Skeletal muscle cell (primary cell): ENCODE measurements around the gene HLF.

Source experiments
- DNase-seq: peaks from one replicate; pipeline ENCODE4 v3.0.0-alpha.2; 2010; ENCODE audit warnings: low read depth
- H3K4me3 ChIP-seq: 2 replicates; pipeline ENCODE4 v1.5.1; 2011; ENCODE audit warnings: low read depth, mild to moderate bottlenecking, control low read depth, low read length, moderate library complexity

Gene HLF

DNA sequence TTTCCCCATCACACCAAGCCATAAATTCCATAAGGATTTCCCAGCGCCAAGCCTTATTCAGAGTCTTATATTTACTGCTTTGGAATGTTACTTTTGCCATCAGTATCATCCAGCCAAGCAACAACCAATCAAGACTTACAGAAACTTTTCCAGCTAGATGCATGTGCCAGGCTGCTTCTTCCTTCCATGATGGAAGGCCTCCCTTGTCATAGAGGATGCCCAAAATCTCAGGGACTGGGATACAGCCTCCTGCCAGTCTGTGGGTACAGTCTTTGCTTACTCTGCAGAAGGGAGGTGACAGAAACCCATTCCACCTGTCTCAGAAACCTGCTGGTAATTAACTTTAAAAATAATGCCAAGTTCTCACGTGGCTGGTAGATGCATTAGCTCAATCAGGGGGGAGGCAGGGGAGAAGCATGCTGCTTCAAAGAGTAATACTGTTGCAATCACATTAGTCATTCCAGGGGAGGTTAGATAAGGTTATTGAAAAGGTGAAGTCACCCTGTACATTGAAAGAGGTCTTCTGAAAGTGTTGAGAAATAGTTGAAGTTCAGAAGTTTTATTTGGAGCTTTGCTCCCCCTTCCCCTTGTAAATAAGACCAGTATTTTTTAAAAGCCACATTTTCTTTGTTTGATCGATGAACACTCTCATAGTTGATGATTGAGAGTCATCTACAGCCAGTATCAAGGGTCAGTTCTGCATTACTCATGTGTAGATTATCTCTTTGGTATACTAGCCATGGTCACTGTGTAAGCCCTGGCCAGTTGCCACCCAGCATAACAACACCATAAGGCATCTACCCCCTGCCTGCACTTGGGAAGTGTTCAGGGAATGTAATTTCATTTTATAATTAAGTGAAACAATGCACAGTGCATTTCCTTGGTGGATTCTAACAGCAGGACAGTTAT lies 22.2 kb downstream of the HLF start:
- no peak overlapping the region for H3K4me3 ChIP-seq
- peak; percentile 51 for DNase-seq

DNA sequence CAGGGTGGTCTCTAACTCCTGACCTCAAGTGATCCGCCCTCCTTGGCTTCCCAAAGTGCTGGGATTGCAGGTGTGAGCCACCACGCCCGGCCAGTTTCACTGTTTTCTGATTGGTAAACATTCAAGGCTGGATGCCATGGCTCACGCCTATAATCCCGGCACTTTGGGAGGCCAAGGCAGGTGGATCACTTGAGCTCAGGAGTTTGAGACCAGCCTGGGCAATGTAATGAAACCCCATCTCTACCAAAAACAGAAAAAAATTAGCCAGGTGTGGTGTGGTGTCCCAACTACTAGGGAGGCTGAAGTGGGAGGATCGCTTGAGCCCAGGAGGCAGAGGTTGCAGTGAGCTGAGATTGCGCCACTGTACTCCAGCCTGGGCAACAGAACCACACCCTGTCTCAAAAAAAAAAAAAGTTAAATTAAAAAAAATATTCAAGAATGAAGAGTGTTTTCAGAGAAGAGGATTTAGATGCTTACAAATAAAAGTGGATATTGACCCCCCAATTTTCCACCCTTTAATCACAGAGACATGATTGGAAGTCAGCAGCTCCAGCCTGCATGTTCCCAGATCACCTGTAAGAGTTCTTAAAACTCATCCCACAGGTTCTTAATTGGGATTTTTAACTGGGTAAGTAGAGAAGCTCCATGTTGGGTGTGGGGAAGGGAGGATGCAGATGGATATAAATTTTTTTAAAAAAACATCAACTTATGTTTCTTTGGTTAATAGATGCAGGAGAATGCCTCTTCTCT lies 23.8 kb downstream of the HLF start:
- no peak for DNase-seq
- H3K4me3 ChIP-seq: no peak overlapping the region

DNA sequence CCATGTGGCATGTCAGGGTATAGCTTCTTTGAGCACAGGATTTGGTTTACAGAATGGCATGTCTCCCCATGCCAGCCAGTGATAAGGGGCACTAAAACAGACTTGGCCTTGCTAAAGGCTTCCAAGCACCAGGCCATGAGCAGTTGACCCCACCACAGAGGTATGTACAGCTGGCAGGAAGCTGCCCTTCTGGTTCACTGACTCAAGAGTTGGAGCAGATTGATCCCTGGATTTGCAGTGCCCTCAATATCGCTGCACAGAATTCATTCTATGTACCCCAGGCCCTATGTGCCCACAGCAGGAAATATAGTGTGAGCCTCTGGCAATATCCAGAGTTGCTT lies 24.3 kb downstream of the HLF start:
- no peak overlapping the region for H3K4me3 ChIP-seq
- DNase-seq: no peak

DNA sequence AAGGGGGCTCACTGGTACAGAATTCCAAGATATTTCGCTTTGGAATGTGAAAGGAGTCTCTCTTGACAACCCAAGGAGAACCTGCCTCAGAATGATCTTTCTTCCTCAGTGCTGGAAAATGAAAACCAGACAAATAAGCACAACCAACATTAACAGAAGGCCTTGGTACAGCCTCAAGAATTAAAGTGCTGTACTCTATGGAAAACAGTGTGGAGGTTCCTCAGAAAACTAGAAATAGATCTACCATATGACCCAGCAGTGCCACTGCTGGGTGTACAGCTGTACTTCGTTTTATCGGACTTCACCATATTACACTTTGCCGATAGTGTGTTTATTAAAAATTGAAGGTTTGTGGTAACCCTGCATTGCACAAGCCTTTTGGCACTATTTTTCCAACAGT lies 25.2 kb downstream of the HLF start:
- no peak for DNase-seq
- H3K4me3 ChIP-seq: no peak overlapping the region

DNA sequence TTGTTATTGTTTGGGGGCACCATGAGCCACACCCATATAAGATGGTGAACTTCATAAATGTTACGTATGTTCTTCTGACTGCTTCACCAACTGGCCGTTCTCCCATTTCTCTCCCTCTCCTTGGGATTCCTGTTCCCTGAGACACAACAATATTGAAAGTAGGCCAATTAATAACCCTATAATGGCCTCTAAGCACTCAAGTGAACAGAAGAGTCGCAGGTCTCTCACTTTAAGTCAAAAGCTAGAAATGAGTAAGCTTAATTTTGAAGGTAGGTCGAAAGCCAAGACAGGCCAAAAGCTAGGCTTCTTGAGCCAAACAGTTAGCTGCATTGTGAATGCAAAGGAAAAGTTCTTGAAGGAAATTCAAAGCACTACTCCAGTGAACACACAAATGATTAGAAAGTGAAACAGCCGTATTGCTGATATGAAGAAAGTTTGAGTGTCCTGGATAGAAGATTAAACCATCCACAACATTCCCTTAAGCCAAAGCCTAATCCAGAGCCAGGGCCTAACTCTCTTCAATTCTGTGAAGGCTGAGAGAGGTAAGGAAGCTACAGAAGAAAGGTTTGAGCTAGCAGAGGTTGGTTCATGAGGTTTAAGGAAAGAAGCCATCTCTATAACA lies 25.8 kb downstream of the HLF start:
- H3K4me3 ChIP-seq: no peak overlapping the region
- DNase-seq: no peak

DNA sequence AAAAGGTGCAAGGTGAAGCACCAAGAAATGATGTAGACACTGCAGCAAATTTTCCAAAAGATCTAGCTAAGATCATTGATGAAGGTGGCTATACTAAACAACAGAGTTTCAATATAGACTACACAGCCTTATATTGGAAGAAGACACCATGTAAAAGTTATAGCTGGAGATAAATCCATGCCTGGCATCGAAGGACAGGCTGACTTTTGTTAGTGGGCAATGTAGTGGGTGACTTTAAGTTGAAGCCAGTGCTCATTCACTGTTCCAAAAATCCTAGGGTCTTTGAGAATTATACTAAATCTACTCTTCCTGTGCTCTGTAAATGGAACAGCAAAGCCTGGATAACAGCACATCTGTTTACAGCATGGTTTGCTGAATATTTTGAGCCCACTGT lies 26.4 kb downstream of the HLF start:
- H3K4me3 ChIP-seq: no peak overlapping the region
- no peak for DNase-seq

DNA sequence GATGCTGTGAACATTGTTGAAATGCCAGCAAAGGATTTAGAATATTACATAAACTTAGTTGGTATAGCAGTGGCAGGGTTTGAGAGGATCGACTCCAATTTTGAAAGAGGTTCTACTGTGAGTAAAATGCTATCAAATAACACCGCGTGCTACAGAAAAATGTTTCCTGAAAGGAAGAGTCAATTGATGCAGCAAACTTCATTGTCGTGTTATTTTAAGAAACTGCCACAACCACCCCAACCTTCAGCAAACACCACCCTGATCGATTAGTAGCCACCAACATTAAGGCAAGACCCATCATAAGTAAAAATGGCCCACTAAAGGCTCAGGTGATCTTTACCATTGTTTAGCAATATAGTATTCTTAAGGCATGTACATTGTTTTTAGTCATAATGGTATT lies 27.3 kb downstream of the HLF start:
- no peak for DNase-seq
- no peak overlapping the region for H3K4me3 ChIP-seq

DNA sequence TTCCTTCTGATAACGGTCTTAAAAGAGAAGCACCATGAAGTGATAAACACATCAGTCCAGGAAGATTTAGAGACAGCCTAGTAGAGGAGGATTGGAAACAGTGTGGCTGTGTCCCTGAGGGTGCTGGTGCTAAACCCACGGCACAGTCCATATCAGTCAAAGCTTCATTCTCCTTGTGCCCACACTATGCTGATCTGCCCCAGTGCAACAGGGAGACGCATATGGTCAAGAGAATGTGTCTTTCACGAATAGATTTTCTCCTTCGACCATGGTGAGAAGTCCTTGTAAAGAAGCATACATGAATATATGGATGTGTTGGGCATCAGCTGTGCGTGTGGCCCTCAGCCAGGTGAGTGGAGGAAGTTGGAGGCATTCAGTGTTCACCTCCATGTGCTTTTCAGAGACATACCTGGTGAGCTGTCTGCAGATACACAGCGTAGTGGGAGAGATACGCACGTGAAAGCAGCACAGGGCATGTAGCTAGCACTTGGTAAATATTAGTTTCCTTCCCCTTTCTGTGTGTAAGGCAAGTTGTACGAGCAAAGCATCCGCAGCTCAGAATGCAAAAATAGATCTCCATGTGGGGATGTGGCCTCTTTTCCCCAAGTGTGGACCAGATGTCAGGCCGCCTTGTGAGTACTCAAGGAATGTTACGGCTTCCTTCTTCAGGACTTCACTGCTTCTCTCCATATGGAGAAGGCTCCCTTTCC lies 29.4 kb downstream of the HLF start:
- DNase-seq: no peak
- H3K4me3 ChIP-seq: no peak overlapping the region

DNA sequence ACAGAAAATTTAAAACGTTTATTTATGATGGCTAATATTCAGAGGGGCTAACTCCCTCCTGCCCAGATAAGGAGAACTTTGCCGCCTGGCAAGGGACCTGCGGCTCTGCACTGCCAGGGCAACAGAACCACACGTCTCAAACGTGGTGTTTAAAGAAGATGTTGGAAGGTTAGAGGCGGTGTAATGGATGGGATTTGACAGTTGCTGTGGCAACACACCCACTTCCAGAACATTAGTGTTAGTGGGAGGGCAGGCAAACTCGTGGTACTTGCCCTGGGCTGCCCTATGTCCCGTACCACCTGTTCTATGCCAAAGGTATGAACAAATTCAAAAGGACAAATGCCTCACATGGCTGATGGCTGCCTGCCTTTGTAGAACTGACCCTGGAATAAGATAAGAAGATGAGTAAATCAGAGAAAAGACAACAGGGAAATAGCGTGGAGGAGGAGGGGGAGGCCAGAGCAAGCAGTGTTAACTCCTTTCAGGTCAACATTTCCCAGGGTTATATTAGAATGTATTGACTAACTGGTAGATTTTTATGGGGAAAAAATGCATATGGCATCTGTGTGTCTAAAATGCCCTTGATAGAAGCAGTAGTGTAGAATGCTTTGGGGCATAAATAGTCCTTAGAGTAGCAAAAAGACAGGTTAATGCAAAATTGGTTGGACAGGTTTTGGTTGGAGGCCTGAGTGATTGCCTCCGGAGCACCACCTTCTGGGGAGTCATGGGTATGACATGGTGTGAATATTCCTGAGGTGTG lies 30.8 kb downstream of the HLF start:
- H3K4me3 ChIP-seq: no peak overlapping the region
- DNase-seq: no peak

DNA sequence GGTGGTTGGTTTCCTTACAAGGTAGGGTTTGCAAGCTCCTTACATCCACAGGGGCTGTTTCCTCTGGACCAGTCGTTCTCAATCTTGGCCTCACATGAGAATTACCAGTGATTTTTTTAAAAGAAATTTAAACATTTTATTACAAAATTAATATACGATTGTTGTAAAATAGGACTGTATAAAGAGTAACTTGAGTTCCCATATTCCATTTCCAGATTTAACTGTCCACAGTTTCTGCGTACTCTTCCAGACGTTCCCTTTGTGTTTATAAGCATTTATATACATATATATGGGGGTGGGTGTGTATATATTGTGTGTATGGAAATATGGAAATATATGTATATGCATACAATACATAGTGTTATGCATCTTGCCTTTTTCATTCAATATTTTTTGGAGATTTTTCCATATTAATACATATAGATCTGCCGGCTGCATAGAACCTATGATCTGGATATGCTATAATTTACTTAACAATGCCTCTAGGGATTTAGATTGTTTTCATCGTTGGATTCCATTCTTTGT lies 31.5 kb downstream of the HLF start:
- H3K4me3 ChIP-seq: no peak overlapping the region
- DNase-seq: no peak

DNA sequence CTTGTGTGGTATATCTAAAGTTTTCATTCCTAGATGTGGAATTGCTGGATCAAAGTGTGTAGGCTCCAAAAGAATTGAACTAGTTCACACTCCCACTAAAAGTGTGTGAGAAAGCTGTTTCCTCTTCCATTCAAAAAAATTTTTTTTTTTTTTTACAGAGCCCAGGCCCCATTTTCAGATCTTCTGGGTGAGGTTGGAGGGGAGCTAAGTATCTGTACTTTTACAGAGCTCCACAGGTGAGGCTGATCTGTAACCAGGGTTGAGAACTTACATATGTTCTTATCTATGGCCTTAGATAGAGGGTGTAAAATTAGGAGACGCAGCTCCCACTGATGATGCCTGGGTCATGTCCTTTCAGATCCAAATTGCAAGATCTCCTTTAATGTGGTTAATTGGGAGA lies 31.9 kb downstream of the HLF start:
- DNase-seq: no peak

DNA sequence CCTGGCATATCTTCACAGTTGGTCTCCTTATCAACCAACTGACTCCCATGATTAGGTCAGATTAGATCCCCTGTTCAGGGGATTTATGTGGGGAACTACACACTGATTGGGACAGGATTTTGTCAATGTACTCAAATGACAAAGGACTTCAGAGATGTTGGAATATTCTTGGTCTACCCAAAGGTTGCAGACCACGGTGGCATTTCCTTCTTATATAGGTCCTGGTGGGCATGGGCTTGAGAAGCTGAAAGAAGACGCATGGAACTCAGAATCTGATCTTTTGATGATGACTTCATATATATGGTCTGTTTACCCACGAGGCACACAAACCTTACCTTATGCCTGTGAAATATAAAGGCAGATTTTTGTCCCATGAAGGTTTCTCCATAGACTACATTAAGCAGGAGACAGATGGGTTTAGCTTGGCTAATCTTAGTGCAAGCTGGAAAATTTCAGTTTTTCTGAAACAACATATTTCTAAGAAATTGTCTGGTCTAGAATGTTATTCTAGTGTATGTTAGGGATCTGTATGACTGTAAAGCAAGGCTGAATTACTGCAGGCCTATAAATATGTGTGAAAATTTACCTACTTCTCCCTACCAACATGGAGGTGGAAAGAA lies 33.5 kb downstream of the HLF start:
- no peak overlapping the region for H3K4me3 ChIP-seq
- DNase-seq: no peak

More for the DNA sequence above, 31.9 kb downstream of the HLF start:
- no peak overlapping the region for H3K4me3 ChIP-seq

DNA sequence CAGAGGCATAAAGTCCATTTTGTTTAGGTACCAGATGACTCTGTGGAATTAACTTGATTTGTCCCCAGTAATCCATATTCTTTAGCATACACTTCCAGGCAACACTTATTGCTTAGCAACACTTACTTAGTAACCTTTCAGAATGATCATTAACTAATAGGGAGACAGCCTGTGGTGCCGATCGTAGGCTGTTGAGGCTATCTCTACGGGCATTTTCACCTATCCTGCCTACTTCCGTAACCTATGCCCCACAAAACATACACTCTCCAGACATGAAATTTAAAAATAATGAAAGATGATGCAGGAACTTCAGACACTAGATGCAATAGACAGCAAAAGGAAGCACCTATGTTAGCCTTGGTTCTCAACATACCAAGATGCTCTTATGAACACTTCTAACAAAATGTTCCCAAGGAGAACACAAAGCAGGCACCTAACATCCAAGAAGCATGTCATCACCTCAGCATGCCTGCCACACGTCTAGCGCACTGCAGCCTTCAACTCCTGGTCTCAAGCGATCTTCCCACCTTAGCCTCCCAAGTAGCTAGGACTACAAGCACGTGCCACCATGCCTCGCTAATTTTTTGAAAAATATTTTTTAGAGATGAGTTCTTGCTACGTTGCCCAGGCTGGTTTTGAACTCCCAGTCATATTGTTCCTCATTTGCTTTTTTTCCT lies 34.5 kb downstream of the HLF start:
- DNase-seq: no peak

DNA sequence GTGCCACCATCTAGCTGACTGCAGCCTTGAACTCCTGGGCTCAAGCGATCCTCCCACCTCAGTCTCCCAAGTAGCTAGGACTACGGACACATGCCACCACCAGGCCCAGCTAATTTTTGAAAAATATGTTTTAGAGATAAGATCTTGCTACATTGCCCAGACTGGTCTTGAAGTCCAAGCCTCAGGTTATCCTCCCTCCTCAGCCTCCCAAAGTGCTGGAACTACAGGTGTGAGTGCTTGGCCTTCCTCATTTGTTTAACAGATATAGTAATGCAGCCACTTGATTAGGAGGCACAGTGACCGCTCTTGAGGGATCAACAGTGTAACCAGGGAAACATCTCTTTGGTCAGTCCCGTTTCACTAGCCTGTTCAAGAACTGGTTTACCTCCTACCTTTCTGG lies 35.1 kb downstream of the HLF start:
- DNase-seq: no peak
- no peak overlapping the region for H3K4me3 ChIP-seq

More for the DNA sequence above, 34.5 kb downstream of the HLF start:
- H3K4me3 ChIP-seq: no peak overlapping the region

DNA sequence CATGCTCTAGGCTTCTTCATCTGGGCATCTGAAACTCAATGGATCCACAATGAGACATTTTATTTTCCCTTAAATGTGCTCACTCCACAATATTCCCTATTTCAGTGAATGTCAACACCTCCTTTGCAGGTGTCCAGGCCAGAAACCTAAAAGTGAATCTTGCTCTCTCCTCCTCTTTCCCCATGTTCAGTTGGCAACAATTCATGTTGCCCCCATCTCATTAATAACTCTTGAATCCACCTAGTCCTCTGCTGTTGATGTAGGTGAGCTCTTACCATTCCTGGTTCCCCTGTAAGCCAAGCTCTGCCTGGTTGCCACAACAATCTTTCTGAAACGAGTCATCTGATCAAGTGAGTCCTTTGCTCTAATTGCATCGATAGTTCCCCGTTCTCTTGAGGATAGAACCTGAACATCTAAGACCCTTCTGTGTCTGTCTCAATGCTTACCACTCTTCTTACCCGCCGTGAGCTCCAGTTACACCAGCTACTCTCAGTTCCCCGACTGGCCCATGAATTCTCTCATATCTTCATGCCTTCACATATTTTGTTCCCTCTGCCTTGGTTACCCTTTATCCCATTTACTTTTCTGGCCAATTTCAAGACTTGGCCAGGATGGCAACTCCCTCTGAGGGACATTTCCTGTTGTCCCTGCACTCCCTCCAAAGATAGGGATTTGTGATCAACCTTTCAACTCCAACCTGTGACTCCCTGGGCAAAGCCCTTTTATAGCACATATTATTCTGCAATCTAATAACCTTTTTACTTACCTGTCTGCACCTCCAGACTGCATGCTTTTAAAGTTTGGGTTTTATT lies 35.9 kb downstream of the HLF start:
- H3K4me3 ChIP-seq: no peak overlapping the region
- DNase-seq: no peak

DNA sequence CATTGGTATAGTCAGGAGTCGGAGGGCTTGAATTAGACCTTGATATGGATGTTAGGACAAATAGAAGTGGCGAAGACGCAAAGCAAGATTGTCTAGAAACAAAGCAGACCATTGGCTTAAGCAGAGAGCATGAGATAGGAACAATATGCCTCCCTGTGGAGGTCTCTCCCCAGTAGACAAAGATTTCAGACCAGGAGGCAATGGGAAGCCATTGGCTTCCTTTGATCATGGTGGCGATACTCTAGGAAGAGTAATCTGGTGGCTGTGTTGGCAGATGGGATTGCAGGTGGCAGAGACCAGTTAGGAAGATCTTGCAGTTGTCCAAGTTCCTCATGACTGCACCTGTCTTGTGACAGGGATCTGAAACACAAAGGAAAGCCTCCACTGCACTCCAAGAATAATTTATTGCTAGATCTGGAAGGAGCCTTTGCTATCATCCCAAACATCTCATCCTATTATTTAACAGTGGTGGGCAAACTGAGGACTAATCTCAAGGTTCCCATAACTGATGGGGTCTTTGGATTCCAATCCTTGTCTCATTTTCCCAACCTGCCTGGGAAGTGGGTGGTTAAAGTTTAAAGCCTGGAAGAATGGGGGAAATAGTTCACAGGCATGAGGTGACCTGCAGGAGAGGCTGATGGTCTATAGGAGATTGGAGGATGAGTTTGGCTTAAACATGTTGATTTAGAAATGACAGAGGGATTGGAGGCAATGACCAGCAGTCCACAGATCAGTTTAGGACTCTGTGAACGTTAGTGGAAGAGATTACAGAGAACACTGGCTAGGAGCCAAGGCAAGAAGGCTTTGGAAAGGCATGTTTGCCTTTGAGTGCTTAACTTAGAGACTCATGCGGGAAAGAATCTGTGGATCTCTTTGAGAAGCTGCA lies 37.0 kb downstream of the HLF start:
- H3K4me3 ChIP-seq: no peak overlapping the region
- no peak for DNase-seq
